Activated CD4-positive, alpha-beta T cell treated with anti-CD3 and anti-CD28 coated beads, Interleukin-2, amount 10 ng/mL, durations not matched to agents 24 days and 14 days (primary cell): ENCODE measurements around the gene THBS4. TPM values are rescaled to one million over a fixed set of nuclear protein-coding genes. Genes with fewer than 3 reads are reported as not detected.

ENCODE experiments used
- DNase-seq: peaks from one replicate; pipeline ENCODE4 v3.0.0; 2022
- H3K27ac Mint-ChIP-seq: one replicate; pipeline ENCODE4 v1.8.0; 2022; ENCODE audit warnings: mild to moderate bottlenecking, mixed read lengths
- H3K27me3 Mint-ChIP-seq: one replicate; pipeline ENCODE4 v1.8.0; 2022; ENCODE audit warnings: mixed read lengths
- H3K36me3 Mint-ChIP-seq: one replicate; pipeline ENCODE4 v1.8.0; 2022; ENCODE audit warnings: low read depth, mild to moderate bottlenecking, mixed read lengths
- H3K4me1 Mint-ChIP-seq: one replicate; pipeline ENCODE4 v1.8.0; 2021; ENCODE audit warnings: mixed read lengths
- H3K4me3 Mint-ChIP-seq: one replicate; pipeline ENCODE4 v1.8.0; 2022; ENCODE audit warnings: mild to moderate bottlenecking, moderate library complexity, mixed read lengths
- H3K9me3 Mint-ChIP-seq: one replicate; pipeline ENCODE4 v1.8.0; 2021; ENCODE audit warnings: mixed read lengths
- intact Hi-C: fragments of 100-400 bp; cut with micrococcal nuclease; formaldehyde crosslinking; loops from one replicate; pipeline ENCODE4 v1.15.1; 2023
- total RNA-seq: library from RNA; stranded (reverse); gene quantifications from 2 replicates; pipeline ENCODE4 v1.2.3, GENCODE V29; 2022

THBS4 gene
- total RNA-seq, 1 donor from 2014 or later: 1.3 TPM

- Mint-ChIP-seq H3K27ac (no peak overlapping the region), H3K36me3 (no peaks in the 10 kb centered on the region), H3K27me3 (no peaks in the 10 kb centered on the region), H3K4me1 (peaks cover 4% of the 10 kb centered on the region), H3K9me3 (no peaks in the 10 kb centered on the region), H3K4me3 (no peak overlapping the region)
- no peak for DNase-seq
- intact Hi-C loops: loop anchor here (2.0 kb wide), 1 partner anchor 25 kb away; no protein-coding TSS in a partner anchor
Measured at GRCh38 chr5:80057921-80058320, 22.8 kb downstream of the THBS4 start.

- Mint-ChIP-seq H3K9me3 (peaks cover 4% of the 10 kb centered on the region), H3K4me3 (no peak overlapping the region), H3K4me1 (peaks cover 4% of the 10 kb centered on the region), H3K27ac (no peak overlapping the region), H3K36me3 (no peaks in the 10 kb centered on the region), H3K27me3 (peaks cover 4% of the 10 kb centered on the region)
- intact Hi-C loops: no loop called here
- DNase-seq: no peak
Measured at GRCh38 chr5:80059354-80059980, 24.3 kb downstream of the THBS4 start.

GRCh38 chr5:80060966-80061365 lies 25.8 kb downstream of the THBS4 start:
- Mint-ChIP-seq H3K27ac (no peak overlapping the region), H3K4me1 (peaks cover 4% of the 10 kb centered on the region), H3K4me3 (no peak overlapping the region), H3K27me3 (peaks cover 6% of the 10 kb centered on the region), H3K9me3 (peaks cover 4% of the 10 kb centered on the region), H3K36me3 (no peaks in the 10 kb centered on the region)
- DNase-seq: no peak
- intact Hi-C loops: no loop called here

GRCh38 chr5:80061547-80061946 lies 26.4 kb downstream of the THBS4 start:
- Mint-ChIP-seq H3K27me3 (peaks cover 6% of the 10 kb centered on the region), H3K9me3 (peaks cover 4% of the 10 kb centered on the region), H3K27ac (no peak overlapping the region), H3K36me3 (no peaks in the 10 kb centered on the region), H3K4me1 (peaks cover 4% of the 10 kb centered on the region), H3K4me3 (no peak overlapping the region)
- DNase-seq: no peak
- intact Hi-C loops: no loop called here

GRCh38 chr5:80064124-80064523 lies 29.0 kb downstream of the THBS4 start:
- intact Hi-C loops: no loop called here

GRCh38 chr5:80067016-80067415 lies 31.9 kb downstream of the THBS4 start:
- no peaks in the 10 kb centered on the region for H3K36me3 Mint-ChIP-seq
- peaks cover 4% of the 10 kb centered on the region for H3K9me3 Mint-ChIP-seq
- no peak overlapping the region for H3K27ac Mint-ChIP-seq
- no peak overlapping the region for H3K4me3 Mint-ChIP-seq
- intact Hi-C loops: no loop called here
- DNase-seq: no peak
- peaks cover 4% of the 10 kb centered on the region for H3K4me1 Mint-ChIP-seq
- peaks cover 6% of the 10 kb centered on the region for H3K27me3 Mint-ChIP-seq

More at GRCh38 chr5:80064124-80064523, 29.0 kb downstream of the THBS4 start:
- Mint-ChIP-seq H3K4me3 (no peak overlapping the region), H3K27me3 (peaks cover 6% of the 10 kb centered on the region), H3K27ac (no peak overlapping the region), H3K9me3 (peaks cover 4% of the 10 kb centered on the region), H3K36me3 (no peaks in the 10 kb centered on the region), H3K4me1 (peaks cover 4% of the 10 kb centered on the region)
- DNase-seq: no peak

GRCh38 chr5:80067531-80068245 lies 32.5 kb downstream of the THBS4 start:
- H3K4me3 Mint-ChIP-seq: no peak overlapping the region
- peaks cover 4% of the 10 kb centered on the region for H3K4me1 Mint-ChIP-seq
- peaks cover 6% of the 10 kb centered on the region for H3K27me3 Mint-ChIP-seq
- DNase-seq: no peak
- no peaks in the 10 kb centered on the region for H3K36me3 Mint-ChIP-seq
- intact Hi-C loops: no loop called here
- no peak overlapping the region for H3K27ac Mint-ChIP-seq
- H3K9me3 Mint-ChIP-seq: peaks cover 4% of the 10 kb centered on the region

GRCh38 chr5:80068246-80068636 lies 33.1 kb downstream of the THBS4 start:
- Mint-ChIP-seq H3K36me3 (no peaks in the 10 kb centered on the region), H3K27ac (no peak overlapping the region), H3K9me3 (peaks cover 4% of the 10 kb centered on the region), H3K27me3 (peaks cover 6% of the 10 kb centered on the region), H3K4me1 (peaks cover 4% of the 10 kb centered on the region), H3K4me3 (no peak overlapping the region)
- DNase-seq: no peak
- intact Hi-C loops: no loop called here

- Mint-ChIP-seq H3K27ac (no peak overlapping the region), H3K9me3 (no peaks in the 10 kb centered on the region), H3K36me3 (no peaks in the 10 kb centered on the region), H3K4me1 (peaks cover 4% of the 10 kb centered on the region), H3K4me3 (no peak overlapping the region), H3K27me3 (peaks cover 2% of the 10 kb centered on the region)
- intact Hi-C loops: no loop called here
- no peak for DNase-seq
Measured at GRCh38 chr5:80068775-80069174, 33.6 kb downstream of the THBS4 start.

- intact Hi-C loops: no loop called here
- Mint-ChIP-seq H3K4me3 (no peak overlapping the region), H3K27ac (no peak overlapping the region), H3K4me1 (peaks cover 4% of the 10 kb centered on the region), H3K36me3 (no peaks in the 10 kb centered on the region), H3K9me3 (no peaks in the 10 kb centered on the region), H3K27me3 (peaks cover 2% of the 10 kb centered on the region)
- DNase-seq: no peak
Measured at GRCh38 chr5:80069251-80069800, 34.2 kb downstream of the THBS4 start.

- Mint-ChIP-seq H3K27ac (no peak overlapping the region), H3K36me3 (no peaks in the 10 kb centered on the region), H3K4me3 (no peak overlapping the region), H3K9me3 (no peaks in the 10 kb centered on the region), H3K4me1 (peaks cover 4% of the 10 kb centered on the region), H3K27me3 (peaks cover 2% of the 10 kb centered on the region)
- no peak for DNase-seq
- intact Hi-C loops: no loop called here
Measured at GRCh38 chr5:80069918-80070318, 34.8 kb downstream of the THBS4 start.

GRCh38 chr5:80070338-80071056 lies 35.3 kb downstream of the THBS4 start:
- no peaks in the 10 kb centered on the region for H3K27me3 Mint-ChIP-seq
- intact Hi-C loops: no loop called here
- peaks cover 4% of the 10 kb centered on the region for H3K4me1 Mint-ChIP-seq
- H3K27ac Mint-ChIP-seq: no peak overlapping the region
- no peaks in the 10 kb centered on the region for H3K36me3 Mint-ChIP-seq
- no peak for DNase-seq
- no peak overlapping the region for H3K4me3 Mint-ChIP-seq
- H3K9me3 Mint-ChIP-seq: no peaks in the 10 kb centered on the region

- intact Hi-C loops: no loop called here
- no peak overlapping the region for H3K27ac Mint-ChIP-seq
- H3K4me1 Mint-ChIP-seq: peaks cover 4% of the 10 kb centered on the region
- no peak for DNase-seq
- no peaks in the 10 kb centered on the region for H3K9me3 Mint-ChIP-seq
- H3K4me3 Mint-ChIP-seq: no peak overlapping the region
- no peaks in the 10 kb centered on the region for H3K27me3 Mint-ChIP-seq
- H3K36me3 Mint-ChIP-seq: no peaks in the 10 kb centered on the region
Measured at GRCh38 chr5:80071510-80072021, 36.4 kb downstream of the THBS4 start.
